ENCODE results near the gene APOLD1.

APOLD1 gene

GRCh38 chr12:12792421-12792820 lies 7.0 kb downstream of the APOLD1 start:
- TF ChIP-seq CTCF (IDR thresholded peaks at IDR 0.05; ENCODE audit: insufficient read depth, low read depth, low read length, missing control alignments) = no peak
- DNase-seq (ENCODE audit: low read depth) = no peak
- H3K4me3 ChIP-seq (ENCODE audit: low read depth, low read length) = no peak overlapping the region

DNA sequence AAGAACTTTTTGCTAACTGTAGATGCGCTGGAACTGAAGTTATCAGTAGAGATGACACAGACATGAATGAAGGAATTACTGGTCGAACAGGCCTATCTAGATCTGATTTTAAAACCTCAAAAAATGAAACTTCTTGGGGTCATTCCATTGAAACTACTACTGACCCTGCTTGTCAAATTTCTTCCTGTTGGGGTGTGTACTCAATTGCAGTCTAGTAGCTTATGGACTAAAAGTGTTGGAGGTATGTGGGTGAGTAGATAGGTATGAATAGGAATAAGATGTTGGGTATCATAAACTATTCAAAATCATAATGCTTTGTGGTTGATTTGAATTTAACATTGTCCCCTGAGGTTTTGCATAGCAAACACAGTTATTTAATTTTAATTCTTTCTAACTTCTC lies 9.2 kb downstream of the APOLD1 start:
- TF ChIP-seq CTCF (IDR thresholded peaks at IDR 0.05; ENCODE audit: insufficient read depth, low read depth, low read length, missing control alignments) = no peak
- DNase-seq (ENCODE audit: low read depth) = no peak
- H3K4me3 ChIP-seq (ENCODE audit: low read depth, low read length) = no peak overlapping the region

GRCh38 chr12:12796171-12796570 lies 10.7 kb downstream of the APOLD1 start:
- no peak overlapping the region for H3K4me3 ChIP-seq (ENCODE audit: low read depth, low read length)
- no peak for DNase-seq (ENCODE audit: low read depth)
- TF ChIP-seq CTCF (IDR thresholded peaks at IDR 0.05; ENCODE audit: insufficient read depth, low read depth, low read length, missing control alignments) = no peak

GRCh38 chr12:12796928-12797793 lies 11.7 kb downstream of the APOLD1 start:
- no peak overlapping the region for H3K4me3 ChIP-seq (ENCODE audit: low read depth, low read length)
- no peak for TF ChIP-seq CTCF (IDR thresholded peaks at IDR 0.05; ENCODE audit: insufficient read depth, low read depth, low read length, missing control alignments)
- DNase-seq (ENCODE audit: low read depth) = no peak

- H3K4me3 ChIP-seq (ENCODE audit: low read depth, low read length) = no peak overlapping the region
- TF ChIP-seq CTCF (IDR thresholded peaks at IDR 0.05; ENCODE audit: insufficient read depth, low read depth, low read length, missing control alignments) = no peak
- DNase-seq (ENCODE audit: low read depth) = no peak
Observed at GRCh38 chr12:12797794-12798152, 12.3 kb downstream of the APOLD1 start.

- DNase-seq (ENCODE audit: low read depth) = no peak
- no peak overlapping the region for H3K4me3 ChIP-seq (ENCODE audit: low read depth, low read length)
- TF ChIP-seq CTCF (IDR thresholded peaks at IDR 0.05; ENCODE audit: insufficient read depth, low read depth, low read length, missing control alignments) = no peak
Observed at GRCh38 chr12:12798480-12798879, 13.0 kb downstream of the APOLD1 start.

Data from GM12865 (cell line).